ENCODE measurements around the gene SAMD1.

Gene SAMD1

DNA sequence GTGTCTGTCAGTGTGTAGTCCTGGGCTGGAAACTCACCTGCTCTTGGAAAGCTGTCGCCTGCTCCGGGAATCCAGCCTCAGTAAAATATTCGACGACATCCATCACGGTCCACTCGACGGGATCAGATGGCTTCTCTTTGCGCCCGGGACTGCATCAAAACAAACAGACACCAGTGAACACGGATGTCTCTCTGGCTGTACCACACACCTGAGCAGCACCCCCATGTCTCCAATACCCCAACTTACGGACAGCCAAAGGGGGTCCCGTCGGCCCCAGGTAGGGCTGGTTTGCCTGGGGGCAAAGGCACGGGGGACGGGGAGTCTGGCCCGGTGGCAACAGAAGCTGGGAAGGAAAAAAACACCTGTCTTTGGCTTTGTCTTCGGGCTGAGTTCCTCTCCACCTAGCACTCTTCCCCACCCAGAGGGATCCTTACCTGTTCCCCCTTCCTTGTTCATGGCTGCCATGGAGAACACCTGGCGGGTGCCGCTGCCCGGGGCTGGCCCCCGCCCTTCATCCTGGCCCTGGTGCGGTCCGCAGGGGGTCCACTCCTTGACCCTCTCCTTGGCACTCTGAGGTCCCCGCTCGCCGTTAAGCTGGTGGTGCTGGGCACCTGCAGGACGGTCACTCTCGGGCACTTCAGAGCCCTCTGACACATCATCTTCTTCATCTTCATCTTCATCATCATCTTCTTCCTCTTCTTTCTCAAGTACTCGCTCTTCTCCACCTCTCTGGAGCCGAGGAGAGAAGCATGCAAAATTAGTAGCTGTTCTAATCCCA lies 1.7 kb downstream of the SAMD1 start:
- DNase-seq: no peak

DNA sequence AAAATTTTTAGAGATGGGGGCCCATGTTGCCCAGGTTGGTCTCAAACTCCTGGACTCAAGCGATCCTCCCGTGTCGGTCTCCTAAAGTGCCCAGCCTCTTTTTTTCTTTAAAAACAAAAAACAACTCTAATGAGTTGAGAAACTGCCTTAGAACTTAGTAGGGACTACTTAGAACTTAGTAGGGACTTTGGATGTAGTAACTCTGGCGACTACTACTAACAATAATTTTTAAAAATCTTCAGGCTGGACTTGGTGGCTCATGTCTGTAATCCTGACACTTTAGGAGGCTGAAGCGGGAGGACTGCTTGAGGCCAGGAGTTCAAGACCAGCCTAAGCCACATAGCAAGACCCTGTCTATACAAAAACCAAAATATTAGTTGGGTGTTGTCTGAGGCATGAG lies 4.5 kb downstream of the SAMD1 start:
- DNase-seq: no peak

- no peak for DNase-seq
Observed at GRCh38 chr19:14085309-14085995, 5.1 kb downstream of the SAMD1 start, which contains the start of gene C19orf67. TSS of gene C19orf67 (minus strand) at chr19:14085783. CDS start at chr19:14085627, 156 bp downstream.

GRCh38 chr19:14082675-14082960 lies 7.9 kb downstream of the SAMD1 start:
- no peak for DNase-seq

DNA sequence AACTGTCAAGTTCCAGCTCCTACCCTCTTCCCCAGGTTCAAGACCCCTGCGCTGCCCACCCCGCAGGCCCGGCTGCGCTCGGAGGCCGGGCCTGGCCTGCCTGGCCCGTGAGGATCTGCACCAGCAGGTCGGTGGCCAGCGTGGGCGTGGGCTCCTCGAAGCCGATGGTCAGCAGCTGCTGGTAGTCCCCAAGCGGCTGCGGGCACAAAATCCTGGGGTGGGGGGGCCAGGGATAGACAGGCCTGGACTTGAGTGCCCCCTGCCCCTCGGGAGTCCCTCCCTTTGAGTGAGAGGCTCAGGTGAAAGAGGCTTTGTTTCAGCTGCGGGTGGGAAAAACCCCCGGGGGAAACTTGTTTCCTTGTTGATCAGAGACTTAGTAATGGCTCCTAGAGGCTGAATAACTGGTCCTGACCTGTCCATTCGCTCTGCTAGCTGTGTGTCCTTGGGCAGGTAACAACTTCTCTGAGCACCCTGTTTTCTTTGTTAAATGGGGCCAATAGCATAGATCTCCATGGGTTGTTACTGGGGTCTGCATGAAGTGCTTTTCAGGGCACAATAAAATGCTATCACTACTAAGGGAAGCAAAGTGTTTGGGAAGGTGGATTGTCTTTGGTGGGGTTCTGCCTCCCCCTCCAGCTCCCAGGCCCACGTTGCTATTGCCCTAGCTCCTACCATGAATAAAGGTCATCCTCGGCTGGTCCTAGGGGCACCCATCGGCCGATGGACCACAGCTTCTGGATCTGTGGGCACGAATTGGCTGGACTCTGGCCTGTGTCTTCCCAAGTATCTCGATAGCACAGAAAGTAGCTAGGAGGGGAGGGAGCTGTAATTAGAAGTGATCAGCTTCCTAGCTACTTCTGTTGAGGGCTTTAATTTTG lies 8.5 kb downstream of the SAMD1 start:
- DNase-seq: no peak

DNA sequence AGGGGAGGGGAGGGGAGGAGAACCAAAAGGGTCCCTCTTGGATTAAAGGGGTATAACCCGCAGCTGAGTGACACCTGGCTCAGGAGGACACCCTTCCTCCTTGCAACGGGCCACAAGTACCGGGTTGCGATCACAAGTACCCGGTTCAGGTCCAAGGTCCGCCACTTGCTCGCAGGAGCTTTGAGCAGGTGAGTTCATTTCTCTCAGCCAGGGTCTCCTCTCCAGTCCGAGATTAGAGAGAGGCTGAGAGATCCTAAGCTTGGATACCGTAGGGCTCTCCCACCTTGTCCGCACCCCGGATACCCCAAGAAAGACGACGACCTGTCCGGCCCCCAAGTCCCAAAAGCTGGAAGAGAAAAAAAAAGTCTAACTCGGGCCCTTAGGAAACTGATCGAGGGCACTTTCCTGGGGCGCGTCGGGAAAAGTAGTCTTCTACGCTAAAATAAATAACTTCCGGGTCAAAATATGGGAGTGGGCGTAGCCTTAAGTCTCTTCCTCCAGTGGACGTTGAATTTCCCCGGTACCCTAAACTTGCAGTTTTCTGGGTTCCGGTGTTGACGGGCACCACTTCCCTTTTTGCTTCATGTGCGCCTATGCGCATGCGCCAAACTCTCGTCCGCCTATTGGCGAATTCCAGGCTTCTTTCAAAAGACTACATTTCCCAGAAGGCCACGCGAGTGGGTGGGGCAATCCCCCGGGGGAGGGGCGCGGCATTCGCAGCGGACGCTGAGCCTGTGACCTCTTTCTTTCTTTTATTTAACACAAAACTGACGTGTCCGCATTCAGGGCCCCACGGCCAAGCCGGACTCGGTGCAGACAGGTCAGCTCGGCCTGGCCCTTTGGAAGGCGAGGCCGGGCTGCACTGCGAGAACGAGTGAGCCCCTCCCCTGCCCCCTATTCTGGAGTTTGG lies 9.4 kb downstream of the SAMD1 start:
- DNase-seq: no peak

DNA sequence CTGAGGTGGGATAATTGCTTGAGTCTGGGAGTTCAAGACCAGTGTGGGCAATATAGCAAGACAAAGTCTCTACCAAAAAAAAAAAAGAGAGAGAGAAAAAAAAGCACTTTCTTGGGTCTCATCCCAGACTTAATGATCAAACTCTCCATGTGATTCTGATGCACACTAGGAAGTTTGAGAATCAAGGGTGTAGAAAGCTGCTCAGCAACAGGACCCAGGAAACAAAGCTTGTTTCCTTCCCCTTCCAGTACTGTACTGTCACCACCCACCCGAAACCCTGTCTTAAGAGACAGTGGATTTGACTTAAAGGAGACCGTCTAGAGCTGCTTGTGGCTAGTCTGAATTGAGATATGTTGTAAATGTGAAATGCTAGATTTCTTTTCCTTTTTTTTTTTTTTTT lies 12.1 kb downstream of the SAMD1 start:
- no peak for DNase-seq

DNA sequence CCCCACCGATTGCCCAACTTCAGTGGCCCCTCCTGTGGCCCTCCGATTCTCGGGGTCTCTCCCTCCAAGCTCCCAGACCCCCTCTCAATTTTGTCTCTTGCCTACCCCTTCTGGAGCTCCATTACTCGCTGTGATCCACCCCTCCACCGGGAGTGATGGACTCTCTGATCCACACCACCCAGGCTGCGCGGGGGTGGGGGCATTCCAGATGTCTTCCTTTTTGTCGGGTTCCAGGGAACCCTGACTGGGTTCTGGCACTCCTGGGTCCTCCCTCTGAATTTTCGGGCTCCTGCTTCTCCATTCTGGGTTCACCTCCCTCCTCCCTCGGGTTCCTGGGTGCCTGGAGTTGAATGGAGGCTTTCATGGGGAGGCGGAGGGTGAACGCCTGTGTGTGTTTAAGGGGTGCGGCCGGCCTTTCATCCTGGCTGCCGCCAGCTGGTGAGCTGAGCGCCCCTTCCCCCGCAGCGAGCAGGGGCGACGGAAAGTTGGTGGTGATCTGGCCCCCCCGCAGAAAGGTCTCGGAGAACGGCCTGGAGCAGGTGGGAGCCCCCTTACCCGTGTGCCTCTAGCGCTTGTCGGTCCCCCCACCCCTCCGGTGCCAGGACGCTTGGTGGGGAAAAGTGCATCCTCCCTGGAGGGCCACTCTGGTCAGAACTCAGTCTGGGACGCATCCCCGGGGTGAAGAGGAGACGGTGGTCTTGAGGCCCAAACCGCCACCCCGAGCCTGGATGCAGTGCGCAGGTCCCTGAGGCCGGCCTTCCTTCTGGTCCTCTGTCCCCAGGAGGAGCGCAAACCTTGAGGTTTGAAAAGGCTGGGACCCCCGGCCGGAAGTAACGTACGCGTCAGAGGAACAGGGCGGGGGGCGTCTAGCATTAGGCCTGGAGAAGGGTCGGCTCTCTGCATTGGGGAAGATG lies 16.4 kb downstream of the SAMD1 start:
- no peak for DNase-seq

GRCh38 chr19:14073261-14073924 lies 17.2 kb downstream of the SAMD1 start:
- no peak for DNase-seq

- no peak for DNase-seq
Observed at GRCh38 chr19:14072535-14073260, 17.9 kb downstream of the SAMD1 start, which contains the start of gene MISP3. TSS of gene MISP3 (plus strand) at chr19:14072786. CDS start at chr19:14073310, 524 bp downstream.

DNA sequence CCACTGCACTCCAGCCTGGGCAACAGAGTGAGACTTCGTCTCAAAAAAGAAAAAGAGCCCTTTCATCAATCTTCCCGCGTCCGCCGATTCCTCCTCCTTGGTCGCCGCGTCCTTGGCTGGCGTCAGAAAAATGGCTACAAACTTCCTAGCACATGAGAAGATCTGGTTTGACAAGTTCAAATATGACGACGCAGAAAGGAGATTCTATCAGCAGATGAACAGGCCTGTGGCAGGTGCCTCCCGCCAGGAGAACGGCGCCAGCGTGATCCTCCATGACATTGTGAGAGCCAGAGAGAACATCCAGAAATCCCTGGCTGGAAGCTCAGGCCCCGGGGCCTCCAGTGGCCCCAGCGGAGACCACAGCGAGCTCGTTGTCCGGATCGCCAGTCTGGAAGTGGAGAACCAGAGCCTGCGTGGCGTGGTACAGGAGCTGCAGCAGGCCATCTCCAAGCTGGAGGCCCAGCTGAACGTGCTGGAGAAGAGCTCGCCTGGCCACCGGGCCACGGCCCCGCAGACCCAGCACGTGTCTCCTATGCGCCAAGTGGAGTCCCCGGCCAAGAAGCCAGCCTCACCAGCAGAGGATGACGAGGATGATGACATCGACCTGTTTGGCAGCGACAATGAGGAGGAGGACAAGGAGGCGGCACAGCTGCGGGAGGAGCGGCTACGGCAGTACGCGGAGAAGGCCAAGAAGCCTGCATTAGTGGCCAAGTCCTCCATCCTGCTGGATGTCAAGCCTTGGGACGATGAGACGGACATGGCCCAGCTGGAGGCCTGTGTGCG lies 20.1 kb downstream of the SAMD1 start:
- DNase-seq: no peak

DNA sequence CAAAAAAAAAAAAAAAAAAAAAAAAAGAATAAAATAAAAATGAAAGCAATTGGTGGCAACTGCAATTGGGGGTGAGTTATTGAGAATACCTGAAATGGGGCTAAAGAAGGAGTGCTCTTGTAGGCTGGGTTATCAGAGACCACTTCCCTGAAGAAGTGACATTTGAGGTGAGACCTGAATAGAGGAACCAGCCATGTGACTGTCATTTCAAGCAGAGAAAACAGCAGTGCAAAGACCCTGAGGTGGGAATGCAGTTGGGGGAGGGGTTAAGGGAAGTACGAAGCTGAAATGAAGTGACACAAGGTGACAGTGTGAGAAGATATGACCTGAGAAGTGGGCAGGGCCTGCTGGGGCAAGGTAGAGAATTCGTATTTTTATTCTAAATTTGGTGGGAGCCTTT lies 24.4 kb downstream of the SAMD1 start:
- no peak for DNase-seq

GRCh38 chr19:14063105-14063504 lies 27.4 kb downstream of the SAMD1 start:
- DNase-seq: no peak

GRCh38 chr19:14062558-14062855 lies 28.0 kb downstream of the SAMD1 start:
- DNase-seq: no peak

DNA sequence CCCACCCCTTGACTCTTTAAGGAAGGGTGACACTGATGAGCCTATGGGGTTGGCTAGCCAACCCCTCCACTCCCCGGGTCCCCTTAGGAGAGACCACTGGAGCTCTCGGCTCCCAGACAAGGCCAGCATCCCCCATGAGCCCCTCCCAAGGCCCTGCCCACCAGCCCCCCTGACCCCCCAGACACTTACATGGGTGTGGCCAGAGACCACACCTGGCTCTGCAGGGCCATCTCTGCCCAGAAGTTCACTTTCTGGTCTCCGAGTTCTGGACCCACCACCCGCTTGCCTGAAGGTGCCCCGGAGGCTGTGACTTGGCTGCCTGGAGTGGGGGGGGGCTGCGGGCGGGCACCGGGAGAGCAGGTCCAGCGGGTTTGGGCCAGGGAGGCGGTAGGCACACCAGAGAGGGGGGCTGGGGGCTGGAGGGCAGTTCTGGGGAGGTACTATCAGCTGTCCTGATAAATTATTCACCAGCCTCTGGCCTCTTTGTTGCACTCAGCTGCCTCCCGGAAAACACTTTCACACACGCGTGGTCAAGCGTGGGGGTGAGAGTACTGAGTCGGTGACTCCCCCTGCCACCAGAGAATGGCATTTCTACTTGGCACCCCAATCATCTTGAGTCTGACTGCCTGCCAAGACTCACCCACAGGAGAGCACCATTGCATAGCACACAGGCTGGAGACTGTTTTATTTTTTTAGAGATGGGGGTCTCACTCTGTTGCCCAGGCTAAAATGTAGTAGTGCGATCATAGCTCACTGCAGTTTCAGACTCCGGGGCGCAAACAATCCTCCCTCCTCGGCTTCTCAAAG lies 28.6 kb downstream of the SAMD1 start, which contains the start of gene PALM3:
Gene PALM3 (minus strand): TSS at position 326 of the 807 bp plus-strand sequence. CDS start 96 bp downstream, at position 230.
- DNase-seq: no peak

- no peak for DNase-seq
Observed at GRCh38 chr19:14061081-14061749, 29.3 kb downstream of the SAMD1 start.

DNA sequence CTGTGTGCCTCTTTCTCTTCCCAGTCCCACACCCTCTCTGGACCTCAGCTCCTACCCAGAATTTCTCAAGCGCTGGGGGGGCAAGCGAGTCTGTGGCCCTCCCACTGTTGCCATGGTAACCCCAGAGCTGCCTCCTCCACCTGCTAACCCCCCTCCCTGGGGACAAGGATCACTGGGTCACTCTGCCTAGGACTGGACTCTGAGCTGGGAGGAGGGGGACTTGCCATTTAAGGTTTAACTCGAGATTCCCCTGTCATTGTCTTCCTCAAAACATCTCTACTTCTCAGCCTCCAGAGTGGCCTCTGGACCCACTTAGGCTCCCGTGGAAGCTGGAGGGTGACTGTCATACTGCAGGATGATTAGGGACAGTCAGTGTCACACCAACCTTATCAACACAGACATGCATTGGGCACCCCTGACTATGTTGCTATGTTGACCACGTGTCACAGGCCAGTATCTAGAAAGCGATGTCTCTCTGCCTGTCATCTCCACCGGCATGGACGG lies 30.8 kb downstream of the SAMD1 start:
- no peak for DNase-seq

GRCh38 chr19:14059093-14059480 lies 31.5 kb downstream of the SAMD1 start:
- DNase-seq: no peak
